ENCODE measurements around the gene ABCG8. TPM values are rescaled to one million over a fixed set of nuclear protein-coding genes. Genes with fewer than 3 reads are reported as not detected.
A peak's percentile ranks its signal among the peaks of the same experiment; 100 is the strongest.

ABCG8 gene
- total RNA-seq, 1 experiment from 2014 or later = not detected

DNA sequence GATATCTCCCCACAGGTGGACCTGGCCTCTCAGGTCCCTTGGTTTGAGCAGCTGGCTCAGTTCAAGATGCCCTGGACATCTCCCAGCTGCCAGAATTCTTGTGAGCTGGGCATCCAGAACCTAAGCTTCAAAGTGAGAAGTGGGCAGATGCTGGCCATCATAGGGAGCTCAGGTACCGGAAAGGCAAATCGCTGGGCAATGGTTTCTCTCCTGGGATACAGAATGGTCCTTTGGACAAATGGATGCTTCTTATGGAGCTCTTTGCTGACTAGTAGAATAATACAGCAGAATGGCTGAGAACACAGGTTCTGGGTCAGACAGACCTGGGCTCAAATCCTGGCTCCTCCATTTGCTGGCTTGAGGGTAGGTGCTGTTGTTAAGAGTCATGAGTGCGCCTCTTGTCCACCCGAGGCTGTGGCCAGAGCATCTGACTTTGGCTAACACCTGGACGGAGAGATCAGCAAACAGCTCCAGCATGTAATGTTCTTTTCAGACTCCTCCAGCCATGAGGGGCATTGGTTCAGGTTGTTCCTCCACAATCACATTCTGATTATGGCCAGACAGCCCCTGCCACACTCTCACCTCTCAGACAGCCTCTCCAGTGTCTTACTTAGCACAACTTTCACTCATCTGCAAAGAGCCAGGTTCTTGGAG, 7.5 kb downstream of the ABCG8 start:
- H3K27ac ChIP-seq (ENCODE audit: low read length) = no peak overlapping the region
- H3K9ac ChIP-seq (ENCODE audit: low read length) = no peak overlapping the region
- no peaks in the 10 kb centered on the region for H3K9me2 ChIP-seq (replicated peaks; ENCODE audit: insufficient read depth, low read length)
- no peak for DNase-seq
- no peaks in the 10 kb centered on the region for H3K79me2 ChIP-seq (ENCODE audit: low read length)
- no peak overlapping the region for H2AFZ ChIP-seq (ENCODE audit: low read length)
- H4K20me1 ChIP-seq (ENCODE audit: insufficient read depth, low read depth, low read length) = no peaks in the 10 kb centered on the region
- no peak overlapping the region for H3K4me3 ChIP-seq (ENCODE audit: low read length)
- no peaks in the 10 kb centered on the region for H3K27me3 ChIP-seq (ENCODE audit: low read length)
- H3K4me1 ChIP-seq (ENCODE audit: low read length) = peaks cover 5% of the 10 kb centered on the region
- H3K36me3 ChIP-seq (ENCODE audit: insufficient read depth, low read length) = no peaks in the 10 kb centered on the region
- no peak overlapping the region for H3K4me2 ChIP-seq (ENCODE audit: low read depth, low read length, poor library complexity, severe bottlenecking)
- H3K9me3 ChIP-seq (ENCODE audit: low read length) = no peaks in the 10 kb centered on the region

- Histone ChIP-seq H2AFZ (ENCODE audit: low read length) (no peak overlapping the region), H4K20me1 (ENCODE audit: insufficient read depth, low read depth, low read length) (no peaks in the 10 kb centered on the region), H3K9ac (ENCODE audit: low read length) (no peak overlapping the region), H3K79me2 (ENCODE audit: low read length) (no peaks in the 10 kb centered on the region), H3K27me3 (ENCODE audit: low read length) (no peaks in the 10 kb centered on the region), H3K4me3 (ENCODE audit: low read length) (no peak overlapping the region), H3K27ac (ENCODE audit: low read length) (no peak overlapping the region), H3K4me2 (ENCODE audit: low read depth, low read length, poor library complexity, severe bottlenecking) (no peak overlapping the region), H3K9me3 (ENCODE audit: low read length) (no peaks in the 10 kb centered on the region), H3K4me1 (ENCODE audit: low read length) (peaks cover 5% of the 10 kb centered on the region), H3K9me2 (replicated peaks; ENCODE audit: insufficient read depth, low read length) (no peaks in the 10 kb centered on the region), H3K36me3 (ENCODE audit: insufficient read depth, low read length) (no peaks in the 10 kb centered on the region)
- peak; percentile 58 for DNase-seq
These were observed 9.4 kb downstream of the ABCG8 start for GRCh38 chr2:43848214-43848613.

DNA sequence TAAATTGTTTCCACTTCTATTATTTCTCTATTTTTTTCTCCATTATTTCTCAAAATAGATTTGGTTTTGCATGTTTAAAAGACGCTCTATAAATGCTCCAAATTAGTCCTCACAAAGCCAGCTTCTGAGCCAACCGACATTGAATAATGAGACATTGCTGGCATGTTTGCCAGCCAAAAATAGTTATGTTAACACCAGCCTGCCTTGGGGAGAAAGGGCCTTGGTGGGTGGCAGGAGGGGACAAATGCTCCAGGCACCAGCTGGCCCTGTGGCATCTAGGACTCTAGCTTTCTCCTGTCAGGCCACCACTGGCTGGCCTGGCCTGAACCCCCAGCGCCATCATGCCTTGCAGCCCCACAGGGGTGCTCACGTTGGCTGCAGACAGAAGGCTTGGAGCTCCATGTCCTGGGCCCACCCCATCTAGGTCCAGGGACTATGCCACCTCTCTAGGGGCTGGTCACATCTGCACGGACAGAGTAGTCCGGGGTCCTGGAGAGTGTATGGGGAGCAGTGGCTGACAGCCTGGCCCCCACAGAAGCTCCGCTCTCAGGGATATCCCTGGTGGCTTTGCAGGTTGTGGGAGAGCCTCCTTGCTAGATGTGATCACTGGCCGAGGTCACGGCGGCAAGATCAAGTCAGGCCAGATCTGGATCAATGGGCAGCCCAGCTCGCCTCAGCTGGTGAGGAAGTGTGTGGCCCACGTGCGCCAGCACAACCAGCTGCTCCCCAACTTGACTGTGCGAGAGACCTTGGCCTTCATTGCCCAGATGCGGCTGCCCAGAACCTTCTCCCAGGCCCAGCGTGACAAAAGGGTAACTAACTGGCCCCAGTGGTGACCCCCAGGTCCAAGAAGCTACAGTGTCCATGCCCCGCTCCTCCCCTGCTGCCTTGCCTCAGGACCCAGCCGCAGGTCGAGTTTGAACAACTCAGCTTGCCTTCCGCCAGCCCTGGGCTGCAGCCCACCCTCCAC, 12.5 kb downstream of the ABCG8 start:
- DNase-seq = no peak
- Histone ChIP-seq H3K9ac (ENCODE audit: low read length) (no peak overlapping the region), H3K27me3 (ENCODE audit: low read length) (no peaks in the 10 kb centered on the region)

DNA sequence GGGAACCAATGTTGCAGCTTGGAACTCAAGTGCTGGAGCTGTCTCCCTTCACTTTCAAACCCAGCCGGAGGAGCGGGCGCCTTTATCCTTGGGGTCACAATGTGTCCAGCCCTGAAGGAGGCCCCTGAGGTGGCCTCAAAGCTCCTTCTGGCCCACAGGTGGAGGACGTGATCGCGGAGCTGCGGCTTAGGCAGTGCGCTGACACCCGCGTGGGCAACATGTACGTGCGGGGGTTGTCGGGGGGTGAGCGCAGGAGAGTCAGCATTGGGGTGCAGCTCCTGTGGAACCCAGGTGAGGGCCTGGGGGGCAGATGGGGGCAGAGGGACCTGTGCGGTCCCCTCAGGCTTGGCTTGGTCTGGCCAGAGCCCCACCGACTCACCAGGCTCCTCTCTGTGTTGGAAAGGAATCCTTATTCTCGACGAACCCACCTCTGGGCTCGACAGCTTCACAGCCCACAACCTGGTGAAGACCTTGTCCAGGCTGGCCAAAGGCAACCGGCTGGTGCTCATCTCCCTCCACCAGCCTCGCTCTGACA, 13.5 kb downstream of the ABCG8 start:
- no peak for DNase-seq
- Histone ChIP-seq H3K4me3 (ENCODE audit: low read length) (no peak overlapping the region), H3K4me2 (ENCODE audit: low read depth, low read length, poor library complexity, severe bottlenecking) (no peak overlapping the region), H4K20me1 (ENCODE audit: insufficient read depth, low read depth, low read length) (no peaks in the 10 kb centered on the region), H3K9ac (ENCODE audit: low read length) (no peak overlapping the region), H3K27me3 (ENCODE audit: low read length) (no peaks in the 10 kb centered on the region), H2AFZ (ENCODE audit: low read length) (no peak overlapping the region), H3K79me2 (ENCODE audit: low read length) (no peaks in the 10 kb centered on the region), H3K9me2 (replicated peaks; ENCODE audit: insufficient read depth, low read length) (no peaks in the 10 kb centered on the region), H3K4me1 (ENCODE audit: low read length) (peaks cover 5% of the 10 kb centered on the region), H3K9me3 (ENCODE audit: low read length) (no peaks in the 10 kb centered on the region), H3K36me3 (ENCODE audit: insufficient read depth, low read length) (no peaks in the 10 kb centered on the region), H3K27ac (ENCODE audit: low read length) (no peak overlapping the region)

More for the DNA sequence above, 12.5 kb downstream of the ABCG8 start:
- no peak overlapping the region for H3K4me2 ChIP-seq (ENCODE audit: low read depth, low read length, poor library complexity, severe bottlenecking)
- no peaks in the 10 kb centered on the region for H3K36me3 ChIP-seq (ENCODE audit: insufficient read depth, low read length)
- no peaks in the 10 kb centered on the region for H3K79me2 ChIP-seq (ENCODE audit: low read length)
- H4K20me1 ChIP-seq (ENCODE audit: insufficient read depth, low read depth, low read length) = no peaks in the 10 kb centered on the region
- no peak overlapping the region for H2AFZ ChIP-seq (ENCODE audit: low read length)
- no peaks in the 10 kb centered on the region for H3K9me2 ChIP-seq (replicated peaks; ENCODE audit: insufficient read depth, low read length)
- H3K4me1 ChIP-seq (ENCODE audit: low read length) = peaks cover 5% of the 10 kb centered on the region
- H3K9me3 ChIP-seq (ENCODE audit: low read length) = no peaks in the 10 kb centered on the region
- no peak overlapping the region for H3K4me3 ChIP-seq (ENCODE audit: low read length)
- H3K27ac ChIP-seq (ENCODE audit: low read length) = no peak overlapping the region

DNA sequence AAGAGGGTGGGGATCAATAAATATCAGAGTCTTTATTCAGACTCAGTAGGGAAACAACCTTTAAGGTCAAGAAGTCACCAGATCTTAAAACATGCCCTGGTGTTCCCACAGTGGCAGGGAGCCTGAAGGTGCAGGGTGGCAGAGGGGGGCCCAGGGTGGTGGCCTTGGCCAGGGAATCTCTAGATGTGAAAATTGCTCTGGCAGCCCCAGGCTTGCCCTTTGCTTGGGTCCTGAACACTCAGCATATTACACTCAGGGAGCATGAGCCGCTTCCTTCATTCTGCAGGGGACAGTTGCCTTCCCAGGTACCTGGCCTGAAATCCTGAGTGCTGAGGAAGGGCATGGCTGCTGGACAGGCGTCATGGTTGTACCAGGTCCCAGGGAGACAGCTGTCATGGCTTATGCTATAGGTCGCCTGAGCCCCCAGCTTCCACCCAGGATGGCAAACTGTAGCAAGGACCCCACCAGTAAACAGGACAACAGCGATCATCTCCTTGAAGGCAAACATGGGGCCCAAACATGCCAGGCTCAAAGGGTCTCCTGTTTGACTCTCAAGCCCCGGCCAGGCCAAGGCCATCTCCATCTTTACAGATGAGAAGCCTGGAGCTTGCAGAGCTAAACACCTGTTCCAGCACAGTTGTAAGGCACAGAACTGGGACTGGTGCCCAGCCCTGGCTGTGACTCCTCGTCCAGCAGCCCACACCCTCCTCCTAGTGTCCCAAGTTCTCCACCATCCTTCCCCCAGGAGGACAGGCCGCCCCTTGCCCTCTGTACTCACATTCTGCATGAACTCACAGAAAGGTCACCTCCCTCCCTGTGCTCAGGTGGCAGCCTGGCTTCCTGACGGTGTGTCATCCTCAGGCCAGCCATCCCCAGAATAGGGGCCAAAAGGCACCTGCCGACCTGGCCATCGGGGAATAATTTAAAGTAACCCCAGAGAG, 14.6 kb downstream of the ABCG8 start:
- Histone ChIP-seq H3K4me3 (ENCODE audit: low read length) (no peak overlapping the region), H4K20me1 (ENCODE audit: insufficient read depth, low read depth, low read length) (no peaks in the 10 kb centered on the region), H3K9me2 (replicated peaks; ENCODE audit: insufficient read depth, low read length) (no peaks in the 10 kb centered on the region)

GRCh38 chr2:43854671-43855070, 15.9 kb downstream of the ABCG8 start:
- DNase-seq = no peak
- no peaks in the 10 kb centered on the region for H4K20me1 ChIP-seq (ENCODE audit: insufficient read depth, low read depth, low read length)
- H3K27me3 ChIP-seq (ENCODE audit: low read length) = no peaks in the 10 kb centered on the region
- H3K4me1 ChIP-seq (ENCODE audit: low read length) = peaks cover 5% of the 10 kb centered on the region
- no peak overlapping the region for H3K4me3 ChIP-seq (ENCODE audit: low read length)
- H3K79me2 ChIP-seq (ENCODE audit: low read length) = no peaks in the 10 kb centered on the region
- no peak overlapping the region for H3K27ac ChIP-seq (ENCODE audit: low read length)
- H3K4me2 ChIP-seq (ENCODE audit: low read depth, low read length, poor library complexity, severe bottlenecking) = no peak overlapping the region
- H3K9me3 ChIP-seq (ENCODE audit: low read length) = no peaks in the 10 kb centered on the region
- H3K9me2 ChIP-seq (replicated peaks; ENCODE audit: insufficient read depth, low read length) = no peaks in the 10 kb centered on the region
- H3K36me3 ChIP-seq (ENCODE audit: insufficient read depth, low read length) = no peaks in the 10 kb centered on the region
- no peak overlapping the region for H3K9ac ChIP-seq (ENCODE audit: low read length)
- H2AFZ ChIP-seq (ENCODE audit: low read length) = no peak overlapping the region

More for the DNA sequence above, 14.6 kb downstream of the ABCG8 start:
- Histone ChIP-seq H3K27me3 (ENCODE audit: low read length) (no peaks in the 10 kb centered on the region), H3K4me2 (ENCODE audit: low read depth, low read length, poor library complexity, severe bottlenecking) (no peak overlapping the region), H3K36me3 (ENCODE audit: insufficient read depth, low read length) (no peaks in the 10 kb centered on the region), H3K79me2 (ENCODE audit: low read length) (no peaks in the 10 kb centered on the region), H3K4me1 (ENCODE audit: low read length) (peaks cover 5% of the 10 kb centered on the region), H3K27ac (ENCODE audit: low read length) (no peak overlapping the region), H3K9me3 (ENCODE audit: low read length) (no peaks in the 10 kb centered on the region), H2AFZ (ENCODE audit: low read length) (no peak overlapping the region), H3K9ac (ENCODE audit: low read length) (no peak overlapping the region)
- no peak for DNase-seq

DNA sequence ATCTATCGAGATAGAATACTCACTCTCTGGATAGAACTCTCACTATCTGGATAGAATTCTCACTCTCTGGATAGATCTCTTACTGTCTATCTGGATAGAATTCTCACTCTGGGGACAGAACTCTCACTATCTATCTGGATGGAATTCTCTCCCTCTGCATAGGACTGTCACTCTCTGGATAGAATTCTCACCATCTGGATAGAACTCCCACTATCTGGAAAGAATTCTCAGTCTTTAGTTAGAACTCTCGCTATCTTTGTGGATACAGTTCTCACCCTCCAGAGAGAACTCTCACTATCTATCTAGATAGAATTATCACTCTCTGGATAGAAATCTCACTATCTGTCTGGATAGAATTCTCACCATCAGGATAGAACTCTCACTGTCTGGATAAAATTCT, 16.5 kb downstream of the ABCG8 start:
- H4K20me1 ChIP-seq (ENCODE audit: insufficient read depth, low read depth, low read length) = no peaks in the 10 kb centered on the region
- H3K4me2 ChIP-seq (ENCODE audit: low read depth, low read length, poor library complexity, severe bottlenecking) = no peak overlapping the region
- no peak overlapping the region for H3K9ac ChIP-seq (ENCODE audit: low read length)
- H3K27me3 ChIP-seq (ENCODE audit: low read length) = no peaks in the 10 kb centered on the region
- peaks cover 5% of the 10 kb centered on the region for H3K4me1 ChIP-seq (ENCODE audit: low read length)
- no peaks in the 10 kb centered on the region for H3K79me2 ChIP-seq (ENCODE audit: low read length)
- H3K9me3 ChIP-seq (ENCODE audit: low read length) = no peaks in the 10 kb centered on the region
- no peaks in the 10 kb centered on the region for H3K36me3 ChIP-seq (ENCODE audit: insufficient read depth, low read length)
- H2AFZ ChIP-seq (ENCODE audit: low read length) = no peak overlapping the region
- H3K27ac ChIP-seq (ENCODE audit: low read length) = no peak overlapping the region
- DNase-seq = no peak
- no peaks in the 10 kb centered on the region for H3K9me2 ChIP-seq (replicated peaks; ENCODE audit: insufficient read depth, low read length)
- no peak overlapping the region for H3K4me3 ChIP-seq (ENCODE audit: low read length)

Data from Karpas-422 (cell line).